Psoas muscle (tissue), 8 donors: ENCODE results near the gene LRRK1. TPM values are rescaled to one million over a fixed set of nuclear protein-coding genes. Genes with fewer than 3 reads are reported as not detected.

Experiments
- ATAC-seq, 4 donors: fragments of 200-7000 bp; cut with Tn5 transposase; one replicate each; pipeline ENCODE4 v1.9.1; 2020; ENCODE audit warnings: moderate library complexity in 3 of 4, mild to moderate bottlenecking in 2 of 4
- DNase-seq, 2 donors: peaks; one replicate each; pipeline ENCODE4 v3.0.0-alpha.2; 2020
- H3K27ac ChIP-seq: fragments of 200-600 bp; one replicate; pipeline ENCODE4 v1.8.0; 2022
- H3K27me3 ChIP-seq, 3 donors: fragments of 200-600 bp in 1 of 3; one replicate each; pipeline versions ENCODE4 v1.6.1 to v1.8.0; 2013 to 2022; ENCODE audit warnings: low read length in 2 of 3, mild to moderate bottlenecking in 2 of 3, moderate library complexity in 1 of 3; ENCODE audit not compliant: insufficient read depth in 3 of 3
- H3K36me3 ChIP-seq, 2 donors: fragments of 200-600 bp in 1 of 2; one replicate each; pipeline versions ENCODE4 v1.6.1 to v1.8.0; 2013 to 2022; ENCODE audit warnings: low read depth in 1 of 2, mild to moderate bottlenecking in 1 of 2, moderate library complexity in 1 of 2; ENCODE audit not compliant: insufficient read depth in 1 of 2
- H3K4me1 ChIP-seq: fragments of 200-600 bp; one replicate; pipeline ENCODE4 v1.8.0; 2022
- H3K4me3 ChIP-seq: fragments of 200-600 bp; one replicate; pipeline ENCODE4 v1.8.0; 2022; ENCODE audit warnings: mild to moderate bottlenecking
- H3K9me3 ChIP-seq: fragments of 200-600 bp; one replicate; pipeline ENCODE4 v1.8.0; 2022
- WGBS, 3 donors: extraction: QIAGEN DNeasy Blood & Tissue Kit; methylation state at CpG; one replicate each; pipeline versions ENCODE4 v1.1.6 to v1.1.7; 2013; 5-methylcytosine and 5-hydroxymethylcytosine counted together
- intact Hi-C, 2 donors: fragments of 100-400 bp; cut with DNase I; formaldehyde crosslinking; loops; one replicate each; pipeline versions ENCODE4 v1.11.0 to v1.14.2; 2022
- polyA plus RNA-seq, 3 donors: library from polyadenylated mRNA; stranded (reverse); fragments of 200-250 nt; gene quantifications; one replicate each; pipeline ENCODE4 v1.2.3, GENCODE V29; 2013
- total RNA-seq, 4 donors: library from RNA; stranded (reverse); fragmentation: NEBNext Ultra II Directional in 2 of 4; extraction: Animal tissue kit (Norgen Biotek cat#: 25700) in 2 of 4; gene quantifications; one replicate each; pipeline versions ENCODE4 v1.2.1 to v1.2.4, GENCODE V29; 2021 to 2023
- TF ChIP-seq, protein P1 (sequence below): fragments of 200-600 bp; IDR thresholded peaks from one replicate; pipeline ENCODE4 v1.8.0; 2022; ENCODE audit warnings: antibody characterized with exemption
- donor health status: healthy with polysubstance abuse.
- donor health status: DM: no; HTN: no; CAD: no; lungs with moderate emphysema.
- donor health status: Bipolar disorder and iron deficiency.
- donor health status: healthy.
- donor health status: DM: yes; HTN: yes; CAD: no.
- donor health status: DM: no; HTN: no; CAD: no.
- donor health status: DM: no; HTN: no; CAD: no.
- donor health status: DM: yes; HTN: yes; CAD: no.

The LRRK1 gene
- total and polyA plus RNA-seq, 7 donors: 0.91 to 7.6 (median 2.6) TPM

DNA sequence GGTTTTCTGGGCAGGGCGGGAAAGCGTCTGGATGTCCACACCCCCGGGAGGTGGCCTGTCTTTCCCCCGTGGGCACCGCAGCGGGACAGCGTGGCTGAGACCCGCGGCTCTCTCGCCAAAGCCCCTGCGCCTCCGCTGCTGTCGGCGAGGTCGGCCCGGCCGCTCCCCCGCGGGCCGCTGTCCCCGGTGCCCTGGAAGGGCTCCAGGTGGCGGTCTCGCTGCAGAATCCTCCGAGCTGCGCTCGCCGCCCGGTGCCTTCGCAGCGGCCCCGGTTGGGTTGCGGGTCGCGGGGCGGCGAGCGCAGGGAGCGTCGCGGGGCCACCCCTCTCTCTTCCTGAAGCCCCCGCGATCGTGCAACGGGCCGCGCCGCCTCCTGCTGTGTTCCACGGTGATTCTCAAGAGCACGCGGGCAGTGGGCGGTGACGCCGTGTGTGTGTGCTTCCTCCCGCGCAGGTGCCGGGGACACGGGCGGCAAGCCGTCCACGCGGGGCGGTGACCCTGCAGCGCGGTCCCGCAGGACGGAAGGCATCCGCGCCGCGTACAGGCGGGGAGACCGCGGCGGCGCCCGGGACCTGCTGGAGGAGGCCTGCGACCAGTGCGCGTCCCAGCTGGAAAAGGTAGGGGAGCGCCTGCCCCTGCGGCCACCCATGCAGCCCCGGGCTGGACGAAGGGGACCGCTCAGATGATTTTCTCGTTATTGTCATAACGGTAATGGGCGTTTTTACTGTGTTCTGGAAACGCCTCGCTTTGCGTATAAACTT, 54.4 kb downstream of the LRRK1 start:
- Histone ChIP-seq H3K4me3 (peak overlapping the region; percentile 30), H3K36me3 (no peaks in the 10 kb centered on the region), H3K9me3 (no peaks in the 10 kb centered on the region), H3K27me3 (peaks cover 0 to 10% (median 8%) of the 10 kb centered on the region in 3 donors), H3K27ac (no peak overlapping the region), H3K4me1 (no peaks in the 10 kb centered on the region)
- WGBS, 3 donors: 25 to 36% (median 26%) methylated on average over 46 to 90 of the region's 90 CpGs
- DNase-seq (no peak), ATAC-seq (no peak)
- intact Hi-C loops: no loop called here
- TF ChIP-seq, protein P1, sequence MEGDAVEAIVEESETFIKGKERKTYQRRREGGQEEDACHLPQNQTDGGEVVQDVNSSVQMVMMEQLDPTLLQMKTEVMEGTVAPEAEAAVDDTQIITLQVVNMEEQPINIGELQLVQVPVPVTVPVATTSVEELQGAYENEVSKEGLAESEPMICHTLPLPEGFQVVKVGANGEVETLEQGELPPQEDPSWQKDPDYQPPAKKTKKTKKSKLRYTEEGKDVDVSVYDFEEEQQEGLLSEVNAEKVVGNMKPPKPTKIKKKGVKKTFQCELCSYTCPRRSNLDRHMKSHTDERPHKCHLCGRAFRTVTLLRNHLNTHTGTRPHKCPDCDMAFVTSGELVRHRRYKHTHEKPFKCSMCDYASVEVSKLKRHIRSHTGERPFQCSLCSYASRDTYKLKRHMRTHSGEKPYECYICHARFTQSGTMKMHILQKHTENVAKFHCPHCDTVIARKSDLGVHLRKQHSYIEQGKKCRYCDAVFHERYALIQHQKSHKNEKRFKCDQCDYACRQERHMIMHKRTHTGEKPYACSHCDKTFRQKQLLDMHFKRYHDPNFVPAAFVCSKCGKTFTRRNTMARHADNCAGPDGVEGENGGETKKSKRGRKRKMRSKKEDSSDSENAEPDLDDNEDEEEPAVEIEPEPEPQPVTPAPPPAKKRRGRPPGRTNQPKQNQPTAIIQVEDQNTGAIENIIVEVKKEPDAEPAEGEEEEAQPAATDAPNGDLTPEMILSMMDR: no peak

DNA sequence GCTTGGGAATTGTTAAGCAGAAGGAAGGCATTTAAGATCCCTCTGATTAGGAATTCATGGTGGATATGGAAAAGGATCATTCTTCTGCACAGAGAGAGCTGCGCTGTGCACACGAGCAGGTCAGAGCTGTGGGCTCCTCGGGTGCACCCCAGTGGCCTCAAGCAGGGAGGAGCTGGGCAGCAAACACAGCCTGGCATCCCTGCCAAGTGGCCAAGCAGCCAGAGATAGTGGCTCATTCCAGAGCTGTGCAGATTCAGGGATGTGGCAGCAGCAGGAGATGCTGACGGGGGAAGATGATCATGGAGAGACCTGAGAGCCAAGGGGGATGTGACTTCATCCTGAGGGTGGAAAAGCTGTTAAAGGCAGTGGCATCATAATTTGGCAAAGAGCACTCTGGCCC, 55.9 kb downstream of the LRRK1 start:
- peaks cover 0 to 10% (median 8%) of the 10 kb centered on the region in 3 donors for H3K27me3 ChIP-seq

DNA sequence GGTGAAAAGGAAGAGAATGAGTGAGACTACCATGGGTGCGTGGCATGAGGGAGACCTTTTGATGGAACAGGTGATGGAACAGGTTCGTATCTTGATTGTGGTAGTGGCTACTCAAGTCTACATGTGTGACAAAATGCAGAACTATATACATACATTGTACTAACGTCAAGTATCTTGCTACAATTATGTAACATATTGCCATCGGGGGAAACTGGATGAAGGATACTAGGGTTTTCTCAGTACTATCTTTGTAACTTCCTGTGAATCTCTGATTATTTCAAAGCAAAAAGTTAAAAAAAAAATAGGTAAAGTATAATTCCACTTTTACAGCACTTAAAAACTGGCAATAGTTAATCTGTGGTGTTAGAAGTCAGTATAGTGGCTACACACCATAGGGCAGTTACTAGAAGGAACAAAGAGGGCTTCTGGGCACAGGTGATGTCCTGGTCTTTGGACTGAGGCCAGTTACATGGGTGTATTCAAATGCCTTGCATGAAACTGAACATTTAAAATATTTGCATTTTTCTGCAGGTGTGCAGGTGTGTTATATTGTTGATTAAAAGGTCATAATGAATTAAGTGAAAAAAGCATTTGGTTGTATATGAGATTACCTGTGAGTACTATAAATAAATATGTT, 61.4 kb downstream of the LRRK1 start:
- DNase-seq (no peak), ATAC-seq (no peak)
- H3K36me3 ChIP-seq: peaks cover 0 to 3% of the 10 kb centered on the region in 2 donors
- H3K4me3 ChIP-seq: no peak overlapping the region
- H3K27ac ChIP-seq: no peak overlapping the region
- 75 to 96% (median 95%) methylated on average over 4 of the region's 4 CpGs for WGBS, 3 donors
- no peaks in the 10 kb centered on the region for H3K27me3 ChIP-seq
- H3K9me3 ChIP-seq: no peaks in the 10 kb centered on the region
- no peaks in the 10 kb centered on the region for H3K4me1 ChIP-seq
- TF ChIP-seq, protein P1: no peak
- intact Hi-C loops: no loop called here

More for the DNA sequence above, 55.9 kb downstream of the LRRK1 start:
- Histone ChIP-seq H3K36me3 (no peaks in the 10 kb centered on the region), H3K27ac (no peak overlapping the region), H3K9me3 (no peaks in the 10 kb centered on the region), H3K4me3 (no peak overlapping the region), H3K4me1 (no peaks in the 10 kb centered on the region)
- WGBS, 3 donors: 84 to 93% (median 91%) methylated on average over 4 of the region's 4 CpGs
- ATAC-seq (no peak), DNase-seq (no peak)
- TF ChIP-seq, protein P1: no peak
- intact Hi-C loops: no loop called here

DNA sequence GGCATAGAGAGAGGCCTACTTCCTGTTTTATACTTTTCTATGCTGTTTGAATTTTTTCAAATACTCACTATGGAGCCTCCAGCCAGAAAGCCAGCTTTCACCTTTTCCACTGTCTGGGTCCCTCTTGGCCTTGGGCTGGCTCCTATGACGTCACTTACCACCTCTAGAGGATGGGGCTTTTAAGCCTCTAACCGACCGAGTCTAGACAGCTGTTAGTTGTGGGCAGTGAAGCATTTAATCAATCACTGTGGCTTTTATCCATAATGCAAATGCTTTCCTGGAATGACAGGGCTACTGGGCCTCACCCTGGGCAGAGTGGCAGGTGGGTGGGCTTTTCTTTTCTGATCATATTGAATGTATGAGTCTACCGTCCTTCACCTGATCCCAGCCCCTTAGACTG, 61.9 kb downstream of the LRRK1 start:
- Histone ChIP-seq H3K27ac (no peak overlapping the region), H3K4me3 (no peak overlapping the region), H3K36me3 (peaks cover 0 to 3% of the 10 kb centered on the region in 2 donors), H3K27me3 (no peaks in the 10 kb centered on the region), H3K4me1 (no peaks in the 10 kb centered on the region), H3K9me3 (no peaks in the 10 kb centered on the region)
- TF ChIP-seq, protein P1: no peak
- no peak for ATAC-seq
- no peak for DNase-seq
- intact Hi-C loops: no loop called here
- WGBS, 3 donors: 52 to 66% (median 58%) methylated on average over 4 of the region's 4 CpGs
